ENCODE data around the gene CCDC138. TPM values are rescaled to one million over a fixed set of nuclear protein-coding genes. Genes with fewer than 3 reads are reported as not detected.

Gene CCDC138
- total and polyA plus RNA-seq, 9 donors: 4.4 to 9.9 (median 5.7) TPM

GRCh38 chr2:108916122-108916795 lies 129.7 kb downstream of the CCDC138 start:
- no peak for DNase-seq
- Histone ChIP-seq H3K4me1 (ENCODE audit: control insufficient read depth, insufficient read depth, low read length) (peaks cover 10% of the 10 kb centered on the region), H3K27ac (ENCODE audit: low read length) (no peak overlapping the region), H3K36me3 (ENCODE audit: control insufficient read depth, insufficient read depth, low read length) (no peaks in the 10 kb centered on the region), H3K9me3 (replicated peaks; ENCODE audit: control insufficient read depth, low read depth, low read length) (no peaks in the 10 kb centered on the region), H3K4me3 (ENCODE audit: low read length) (no peak overlapping the region), H3K27me3 (ENCODE audit: control insufficient read depth, insufficient read depth, low read length) (peaks cover 7% of the 10 kb centered on the region)
- WGBS (ENCODE audit: insufficient coverage): 75% methylated on average over 11 of the region's 15 CpGs

- 39% methylated on average over 8 of the region's 14 CpGs for WGBS (ENCODE audit: insufficient coverage)
- H3K27me3 ChIP-seq (ENCODE audit: control insufficient read depth, insufficient read depth, low read length): peaks cover 7% of the 10 kb centered on the region
- H3K27ac ChIP-seq (ENCODE audit: low read length): no peak overlapping the region
- no peaks in the 10 kb centered on the region for H3K36me3 ChIP-seq (ENCODE audit: control insufficient read depth, insufficient read depth, low read length)
- DNase-seq: peak; percentile 28
- H3K4me3 ChIP-seq (ENCODE audit: low read length): no peak overlapping the region
- no peaks in the 10 kb centered on the region for H3K9me3 ChIP-seq (replicated peaks; ENCODE audit: control insufficient read depth, low read depth, low read length)
- peaks cover 10% of the 10 kb centered on the region for H3K4me1 ChIP-seq (ENCODE audit: control insufficient read depth, insufficient read depth, low read length)
Measured at GRCh38 chr2:108916796-108917421, 130.3 kb downstream of the CCDC138 start.

- Histone ChIP-seq H3K36me3 (ENCODE audit: control insufficient read depth, insufficient read depth, low read length) (no peaks in the 10 kb centered on the region), H3K4me1 (ENCODE audit: control insufficient read depth, insufficient read depth, low read length) (peaks cover 14% of the 10 kb centered on the region), H3K27me3 (ENCODE audit: control insufficient read depth, insufficient read depth, low read length) (peaks cover 7% of the 10 kb centered on the region), H3K27ac (ENCODE audit: low read length) (no peak overlapping the region), H3K9me3 (replicated peaks; ENCODE audit: control insufficient read depth, low read depth, low read length) (no peaks in the 10 kb centered on the region), H3K4me3 (ENCODE audit: low read length) (no peak overlapping the region)
- WGBS (ENCODE audit: insufficient coverage): no CpG with 5 or more reads among the region's 5 CpGs
- DNase-seq: no peak
Measured at GRCh38 chr2:108917526-108917925, 131.0 kb downstream of the CCDC138 start.

DNA sequence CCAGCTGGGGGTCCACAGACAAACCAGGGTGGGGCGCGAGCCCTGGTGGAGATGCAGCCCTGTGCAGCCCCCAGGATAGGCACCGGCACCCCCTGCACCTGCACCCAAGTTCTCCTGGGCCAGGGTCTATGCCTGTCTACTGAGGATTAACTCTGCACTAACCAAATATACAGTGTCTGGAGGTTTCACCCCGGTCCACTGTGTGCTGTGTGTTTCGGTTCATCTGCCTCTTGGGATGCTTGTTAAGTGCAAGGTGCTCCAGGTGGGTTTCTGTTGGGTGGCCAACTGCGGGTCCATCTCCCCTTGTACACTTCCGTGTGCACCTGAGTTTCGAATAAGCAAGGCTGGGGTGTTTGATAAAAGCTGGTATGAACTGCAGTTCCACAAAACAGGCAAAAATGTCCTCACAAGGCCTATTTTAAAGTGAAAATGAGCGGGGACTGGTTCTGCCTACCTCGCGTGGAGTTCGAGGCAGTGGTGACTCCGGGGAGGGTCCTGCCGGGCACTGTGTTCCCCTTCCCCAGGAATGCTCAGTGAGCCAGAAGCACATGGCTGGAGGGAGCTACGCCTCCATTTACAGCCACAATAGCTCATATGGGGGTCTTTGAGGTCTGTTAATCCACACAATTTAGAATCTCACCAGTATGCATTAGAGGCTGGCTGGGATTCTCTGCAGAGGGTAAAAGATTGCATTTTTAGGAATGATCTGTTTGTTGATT lies 131.7 kb downstream of the CCDC138 start:
- no peaks in the 10 kb centered on the region for H3K9me3 ChIP-seq (replicated peaks; ENCODE audit: control insufficient read depth, low read depth, low read length)
- H3K36me3 ChIP-seq (ENCODE audit: control insufficient read depth, insufficient read depth, low read length): no peaks in the 10 kb centered on the region
- no peak overlapping the region for H3K4me3 ChIP-seq (ENCODE audit: low read length)
- peaks cover 16% of the 10 kb centered on the region for H3K4me1 ChIP-seq (ENCODE audit: control insufficient read depth, insufficient read depth, low read length)
- no peak for DNase-seq
- peaks cover 7% of the 10 kb centered on the region for H3K27me3 ChIP-seq (ENCODE audit: control insufficient read depth, insufficient read depth, low read length)
- WGBS (ENCODE audit: insufficient coverage): 83% methylated on average over 5 of the region's 15 CpGs
- H3K27ac ChIP-seq (ENCODE audit: low read length): no peak overlapping the region

DNA sequence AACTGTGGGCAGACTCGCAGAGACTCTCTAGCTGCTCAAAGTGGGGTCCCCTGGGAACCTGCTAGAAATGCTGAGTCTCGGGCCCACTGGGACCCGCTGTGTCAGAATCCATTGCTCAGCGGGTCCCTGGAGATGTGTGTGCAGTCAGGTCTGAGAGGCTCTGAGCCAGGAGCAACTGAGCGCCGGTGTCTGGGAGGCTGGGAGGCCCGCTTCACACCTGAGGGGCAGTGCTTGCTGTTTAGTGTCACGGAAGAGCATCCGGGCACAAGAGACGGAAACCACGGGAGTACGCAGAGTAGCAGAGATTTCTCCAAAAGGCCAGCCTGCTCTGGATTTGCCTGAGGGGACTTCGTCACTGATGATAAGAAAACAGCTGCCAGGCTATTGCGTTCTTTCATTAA lies 132.4 kb downstream of the CCDC138 start:
- no peaks in the 10 kb centered on the region for H3K36me3 ChIP-seq (ENCODE audit: control insufficient read depth, insufficient read depth, low read length)
- no peak for DNase-seq
- peaks cover 7% of the 10 kb centered on the region for H3K27me3 ChIP-seq (ENCODE audit: control insufficient read depth, insufficient read depth, low read length)
- no peaks in the 10 kb centered on the region for H3K9me3 ChIP-seq (replicated peaks; ENCODE audit: control insufficient read depth, low read depth, low read length)
- no peak overlapping the region for H3K27ac ChIP-seq (ENCODE audit: low read length)
- H3K4me1 ChIP-seq (ENCODE audit: control insufficient read depth, insufficient read depth, low read length): peaks cover 22% of the 10 kb centered on the region
- no peak overlapping the region for H3K4me3 ChIP-seq (ENCODE audit: low read length)
- WGBS (ENCODE audit: insufficient coverage): 82% methylated on average over 14 of the region's 14 CpGs

DNA sequence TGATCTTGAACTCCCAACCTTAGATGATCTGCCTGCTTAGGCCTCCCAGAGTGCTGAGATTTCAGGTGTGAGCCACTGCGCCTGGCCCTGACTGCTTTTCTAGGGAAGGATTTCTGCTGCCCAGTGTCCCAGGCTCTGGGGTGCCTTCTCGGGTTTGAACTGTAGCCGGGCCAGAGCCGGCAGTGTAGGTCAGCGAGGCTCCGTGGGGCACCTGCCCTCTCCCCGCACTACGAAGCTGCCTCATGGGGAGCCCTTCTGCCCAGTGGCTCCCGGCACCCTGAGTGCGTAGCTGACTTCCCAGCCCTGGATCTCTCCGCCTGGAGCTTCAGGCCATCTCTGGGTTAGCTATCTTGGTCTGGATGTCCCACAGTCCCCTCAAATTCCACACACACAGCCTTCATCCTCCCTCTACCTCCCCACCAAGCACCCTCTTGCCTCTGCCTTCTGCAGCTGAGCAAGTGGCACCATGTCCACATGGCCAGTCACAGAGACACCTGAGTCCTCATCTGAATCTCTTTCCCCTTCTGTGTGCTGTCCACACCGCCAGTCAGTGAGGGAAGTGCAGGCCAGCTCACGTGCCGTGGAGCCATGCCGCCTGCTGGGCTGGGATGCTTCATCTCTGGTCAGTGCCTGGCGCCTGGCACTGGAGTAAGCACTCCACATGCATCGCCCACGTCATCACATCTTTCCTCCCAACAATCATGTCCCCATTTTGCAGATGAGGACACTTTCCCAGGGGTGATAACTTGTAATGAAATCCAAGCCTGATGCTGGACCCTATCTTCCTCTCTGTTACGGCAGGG lies 133.2 kb downstream of the CCDC138 start:
- 92% methylated on average over 17 of the region's 19 CpGs for WGBS (ENCODE audit: insufficient coverage)

GRCh38 chr2:108920686-108921085 lies 134.1 kb downstream of the CCDC138 start:
- Histone ChIP-seq H3K27ac (ENCODE audit: low read length) (no peak overlapping the region), H3K9me3 (replicated peaks; ENCODE audit: control insufficient read depth, low read depth, low read length) (no peaks in the 10 kb centered on the region), H3K27me3 (ENCODE audit: control insufficient read depth, insufficient read depth, low read length) (peaks cover 7% of the 10 kb centered on the region), H3K4me3 (ENCODE audit: low read length) (no peak overlapping the region), H3K4me1 (ENCODE audit: control insufficient read depth, insufficient read depth, low read length) (peaks cover 29% of the 10 kb centered on the region), H3K36me3 (ENCODE audit: control insufficient read depth, insufficient read depth, low read length) (no peaks in the 10 kb centered on the region)
- DNase-seq: no peak
- WGBS (ENCODE audit: insufficient coverage): 60% methylated on average over 6 of the region's 7 CpGs

More for the DNA sequence above, 133.2 kb downstream of the CCDC138 start:
- H3K27me3 ChIP-seq (ENCODE audit: control insufficient read depth, insufficient read depth, low read length): peaks cover 7% of the 10 kb centered on the region
- no peaks in the 10 kb centered on the region for H3K9me3 ChIP-seq (replicated peaks; ENCODE audit: control insufficient read depth, low read depth, low read length)
- H3K4me3 ChIP-seq (ENCODE audit: low read length): no peak overlapping the region
- H3K27ac ChIP-seq (ENCODE audit: low read length): no peak overlapping the region
- no peaks in the 10 kb centered on the region for H3K36me3 ChIP-seq (ENCODE audit: control insufficient read depth, insufficient read depth, low read length)
- peaks cover 29% of the 10 kb centered on the region for H3K4me1 ChIP-seq (ENCODE audit: control insufficient read depth, insufficient read depth, low read length)
- no peak for DNase-seq

- H3K27ac ChIP-seq (ENCODE audit: low read length): no peak overlapping the region
- WGBS (ENCODE audit: insufficient coverage): 79% methylated on average over 10 of the region's 16 CpGs
- no peaks in the 10 kb centered on the region for H3K36me3 ChIP-seq (ENCODE audit: control insufficient read depth, insufficient read depth, low read length)
- H3K27me3 ChIP-seq (ENCODE audit: control insufficient read depth, insufficient read depth, low read length): peaks cover 6% of the 10 kb centered on the region
- H3K4me3 ChIP-seq (ENCODE audit: low read length): no peak overlapping the region
- DNase-seq: no peak
- H3K4me1 ChIP-seq (ENCODE audit: control insufficient read depth, insufficient read depth, low read length): peaks cover 29% of the 10 kb centered on the region
- no peaks in the 10 kb centered on the region for H3K9me3 ChIP-seq (replicated peaks; ENCODE audit: control insufficient read depth, low read depth, low read length)
Measured at GRCh38 chr2:108921096-108922030, 134.8 kb downstream of the CCDC138 start.

DNA sequence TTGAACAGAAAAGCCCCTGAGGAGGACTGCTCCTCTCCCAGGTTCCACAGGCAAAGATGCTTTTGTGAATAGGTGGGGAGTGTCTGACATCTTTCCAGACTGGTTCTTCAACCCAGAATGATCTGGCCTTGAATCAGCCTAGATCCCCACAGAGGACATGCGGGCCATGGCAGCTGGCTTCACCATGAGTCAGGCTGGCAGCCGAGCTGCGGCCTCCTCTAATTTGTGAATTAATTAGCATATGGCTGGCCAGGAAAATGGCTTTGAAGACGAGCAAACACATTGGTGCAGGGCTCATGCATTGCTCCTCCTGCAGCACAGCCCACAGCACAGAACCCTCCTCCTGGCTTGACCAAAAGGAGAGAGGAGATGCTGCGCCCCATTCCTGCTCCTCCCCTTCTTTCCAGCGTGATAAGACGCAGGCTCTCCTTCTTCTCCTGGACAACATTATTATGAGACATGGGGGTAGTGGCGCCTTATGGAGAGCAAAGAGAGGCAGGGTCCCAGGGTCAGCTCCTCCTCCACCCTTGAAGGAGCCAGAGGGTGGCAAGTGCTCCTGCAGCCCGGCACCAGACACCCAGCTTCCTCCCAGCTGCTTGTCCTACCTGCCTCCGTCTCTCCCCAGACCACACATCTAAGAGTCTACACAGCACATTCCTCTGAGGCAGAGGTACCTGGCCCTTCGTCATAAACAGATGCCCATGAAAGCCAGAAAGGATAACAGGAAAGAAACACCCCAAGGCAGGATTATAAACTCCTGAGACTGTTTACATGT lies 135.8 kb downstream of the CCDC138 start:
- 54% methylated on average over 4 of the region's 11 CpGs for WGBS (ENCODE audit: insufficient coverage)
- DNase-seq: no peak
- H3K4me3 ChIP-seq (ENCODE audit: low read length): no peak overlapping the region
- H3K27me3 ChIP-seq (ENCODE audit: control insufficient read depth, insufficient read depth, low read length): peaks cover 6% of the 10 kb centered on the region
- H3K36me3 ChIP-seq (ENCODE audit: control insufficient read depth, insufficient read depth, low read length): no peaks in the 10 kb centered on the region
- H3K9me3 ChIP-seq (replicated peaks; ENCODE audit: control insufficient read depth, low read depth, low read length): no peaks in the 10 kb centered on the region
- no peak overlapping the region for H3K27ac ChIP-seq (ENCODE audit: low read length)
- peaks cover 23% of the 10 kb centered on the region for H3K4me1 ChIP-seq (ENCODE audit: control insufficient read depth, insufficient read depth, low read length)

Measured in muscle of leg (tissue), 11 donors.